ENCODE measurements around the gene ZFYVE28.

The ZFYVE28 gene

DNA sequence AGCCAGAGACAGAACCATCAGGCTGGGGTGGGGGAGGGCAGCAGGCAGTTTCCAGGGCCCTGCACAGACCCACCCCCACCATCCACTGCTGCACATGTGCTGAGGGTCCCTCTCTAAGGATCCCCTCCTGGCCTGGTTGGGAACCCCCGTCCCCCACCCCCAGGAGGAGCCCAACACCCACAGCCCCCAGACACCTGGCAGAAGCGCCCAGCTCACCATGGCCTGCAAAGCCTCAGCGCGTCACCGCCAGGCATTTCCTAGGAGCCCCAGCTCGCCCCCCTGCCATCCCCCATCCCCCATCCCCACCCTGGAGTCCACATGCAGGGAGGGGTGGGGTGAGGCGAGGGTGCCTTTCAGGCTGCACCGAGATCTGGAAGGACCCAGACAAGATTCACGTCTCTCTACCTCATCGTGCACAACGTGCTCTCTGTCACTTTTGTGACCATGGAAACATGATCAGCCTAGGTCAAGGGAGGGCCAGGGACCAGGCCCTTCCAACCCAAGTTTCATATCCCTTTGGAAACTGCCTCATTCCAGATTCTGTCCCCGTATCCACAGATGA, 165.8 kb downstream of the ZFYVE28 start:
- H3K4me3 ChIP-seq (ENCODE audit: low read depth, low read length) = no peak overlapping the region

DNA sequence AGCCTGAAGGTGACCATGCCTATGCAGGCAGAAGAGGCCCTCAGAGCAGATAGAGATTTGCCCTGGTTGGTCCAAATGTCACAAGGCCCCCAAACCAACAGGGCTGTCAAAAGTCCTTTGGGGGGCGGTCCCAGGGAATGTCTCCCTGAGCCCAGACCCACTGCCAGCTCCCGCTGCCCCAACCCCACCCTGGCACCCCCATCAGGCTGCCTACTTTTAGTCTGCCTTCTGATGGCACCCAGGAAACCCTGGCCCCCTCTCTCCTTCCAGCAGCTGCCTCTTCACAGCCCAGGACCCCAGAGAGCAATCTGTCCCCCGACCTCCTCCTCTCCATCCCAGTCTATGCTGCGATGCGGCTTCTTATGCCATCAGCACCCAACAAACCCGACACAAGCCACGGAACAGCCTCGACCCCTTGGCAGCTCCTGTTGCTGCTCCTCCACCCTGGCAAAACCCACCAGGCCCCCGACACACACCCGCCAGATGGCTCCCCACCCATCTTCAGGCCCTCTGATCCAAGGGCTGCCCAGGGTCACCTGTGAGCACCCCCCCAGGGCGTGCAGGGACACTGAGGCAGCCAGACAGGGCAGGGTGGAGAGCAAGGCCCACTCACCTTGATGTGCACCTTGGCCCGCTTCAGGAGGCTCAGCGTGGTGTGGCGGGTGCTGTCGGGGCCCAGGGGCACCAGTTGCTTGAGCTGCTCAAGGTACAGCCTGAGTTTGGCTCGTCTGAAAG, 166.5 kb downstream of the ZFYVE28 start:
- no peak overlapping the region for H3K4me3 ChIP-seq (ENCODE audit: low read depth, low read length)

DNA sequence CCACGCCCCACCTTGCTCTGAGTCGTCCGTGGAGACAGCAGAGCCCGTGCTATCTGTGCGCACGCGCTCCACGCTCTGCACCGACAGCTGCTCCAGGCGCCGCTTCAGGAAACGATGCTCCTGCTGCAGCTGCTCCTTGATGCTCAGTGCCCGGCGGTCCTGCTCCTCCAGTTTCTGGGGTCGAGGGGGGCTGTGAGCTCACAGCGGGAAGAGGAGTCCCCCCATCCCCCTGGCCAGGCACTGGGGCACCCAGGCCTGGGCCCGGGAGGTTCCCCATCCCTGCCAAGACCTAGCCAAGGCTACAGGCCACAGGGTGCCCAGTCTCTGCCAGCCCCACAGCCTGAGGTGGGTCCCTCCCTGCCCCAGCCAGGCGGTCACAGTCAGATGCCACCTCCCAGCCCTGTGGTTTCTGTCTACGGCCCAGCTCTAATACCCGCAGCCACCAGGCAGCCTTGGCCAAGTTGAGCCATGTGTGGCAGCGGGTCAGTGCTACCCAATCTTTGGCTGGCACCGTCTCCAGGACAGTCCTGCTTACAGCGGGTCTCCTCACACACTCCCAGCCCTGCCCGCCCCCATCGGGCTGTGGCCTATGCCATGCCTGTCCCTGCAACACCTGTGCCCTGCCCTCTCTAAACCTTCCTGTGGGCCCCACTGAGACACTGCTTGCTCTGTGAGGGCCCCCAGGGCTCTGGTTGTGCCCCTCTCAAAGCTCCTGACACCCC, 167.2 kb downstream of the ZFYVE28 start:
- no peak overlapping the region for H3K4me3 ChIP-seq (ENCODE audit: low read depth, low read length)

DNA sequence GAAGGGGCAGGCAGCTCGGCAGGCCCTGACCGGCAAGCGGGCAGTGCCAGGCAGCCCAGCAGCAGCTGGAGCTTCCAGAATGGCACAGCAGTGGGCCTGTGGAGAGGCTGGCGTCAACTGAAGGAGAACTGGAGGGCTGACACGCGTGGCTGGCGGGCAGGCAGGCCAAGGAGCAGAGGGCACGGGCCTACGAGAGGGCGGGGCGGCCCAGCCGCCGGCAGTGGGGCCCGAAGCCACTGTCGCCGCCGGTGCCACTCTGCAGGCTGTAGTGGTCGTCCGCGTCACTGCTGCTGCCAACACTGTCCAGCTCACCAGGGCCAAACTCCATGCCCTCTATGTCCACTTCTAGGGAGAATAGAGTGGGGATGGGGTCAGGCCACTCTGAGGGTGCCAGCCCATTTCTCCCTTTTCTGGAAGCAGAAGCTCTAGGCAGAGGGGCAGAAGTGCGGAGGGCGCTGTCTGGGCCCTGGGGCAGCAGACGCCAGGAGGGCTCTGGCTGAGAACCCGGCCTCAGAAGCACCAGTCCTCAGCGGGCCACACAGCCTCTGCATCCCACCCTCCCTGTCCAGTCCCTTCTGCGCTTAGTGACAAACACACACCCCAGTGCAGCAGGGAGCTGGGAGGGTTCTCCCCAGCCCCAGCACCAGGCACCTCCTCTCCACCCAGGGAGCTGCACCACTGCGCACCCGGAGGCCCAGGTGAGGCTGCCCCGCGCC, 167.9 kb downstream of the ZFYVE28 start:
- no peak overlapping the region for H3K4me3 ChIP-seq (ENCODE audit: low read depth, low read length)

DNA sequence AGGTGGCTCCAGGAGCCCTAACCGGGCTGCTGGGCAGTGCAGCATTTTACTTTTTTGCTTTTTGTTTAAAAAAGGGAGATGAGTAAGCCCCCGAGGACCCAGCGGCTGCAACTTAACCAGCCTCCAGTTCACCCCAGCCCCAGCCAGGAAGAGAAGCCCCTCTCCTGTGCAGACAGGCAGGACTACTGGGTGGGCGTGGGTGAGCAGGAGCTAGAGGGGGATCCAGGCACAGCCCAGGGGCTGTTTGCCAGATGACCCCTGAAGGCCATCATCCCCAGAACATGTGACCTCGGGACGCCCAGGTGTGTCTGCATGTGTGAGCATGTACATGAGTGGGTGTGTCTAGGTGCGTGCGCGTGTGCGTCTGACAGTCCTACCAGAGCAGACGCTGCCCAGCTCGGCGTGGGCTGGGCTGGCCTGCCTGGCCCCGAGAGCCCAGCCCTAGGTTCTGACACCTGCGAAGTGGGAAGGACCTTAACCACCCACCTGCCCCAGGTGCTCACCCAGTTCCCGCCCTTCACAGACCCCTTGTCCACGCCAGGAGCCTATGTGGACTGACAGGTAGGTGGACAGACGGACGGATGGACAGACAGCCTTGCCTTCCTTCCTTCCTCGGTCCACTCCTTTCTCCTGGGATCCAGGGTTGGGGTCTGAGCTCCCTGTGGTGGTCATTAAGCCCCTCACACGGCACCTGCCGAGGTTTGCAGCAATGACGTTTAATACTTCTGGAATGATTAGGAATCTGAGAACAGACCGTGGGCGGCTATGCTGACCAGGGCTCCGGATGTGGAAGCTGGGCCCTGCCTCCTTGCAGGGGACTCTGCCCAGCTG, 168.7 kb downstream of the ZFYVE28 start:
- no peak overlapping the region for H3K4me3 ChIP-seq (ENCODE audit: low read depth, low read length)

DNA sequence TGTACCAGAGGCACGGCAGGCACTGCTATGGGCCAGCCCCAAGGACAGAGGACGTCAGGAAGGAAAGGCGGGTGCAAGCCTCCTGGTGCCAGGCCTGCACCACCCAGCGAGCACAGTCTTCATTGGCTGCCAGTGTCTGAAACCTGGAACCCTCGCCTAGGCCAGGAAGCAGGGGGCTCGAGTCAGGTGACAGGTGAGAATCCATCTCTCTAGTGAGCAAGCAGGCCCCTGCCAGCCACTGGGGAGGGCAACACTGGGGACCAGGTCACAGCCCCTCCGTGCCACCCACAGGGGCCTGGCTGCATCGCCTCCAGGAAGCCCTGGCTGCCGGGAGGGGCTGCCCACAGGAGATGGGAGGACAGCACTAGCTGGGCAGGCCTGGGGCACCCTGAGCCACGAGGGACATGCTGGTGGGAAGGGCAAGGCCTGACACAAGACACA, 169.6 kb downstream of the ZFYVE28 start:
- H3K4me3 ChIP-seq (ENCODE audit: low read depth, low read length) = no peak overlapping the region

DNA sequence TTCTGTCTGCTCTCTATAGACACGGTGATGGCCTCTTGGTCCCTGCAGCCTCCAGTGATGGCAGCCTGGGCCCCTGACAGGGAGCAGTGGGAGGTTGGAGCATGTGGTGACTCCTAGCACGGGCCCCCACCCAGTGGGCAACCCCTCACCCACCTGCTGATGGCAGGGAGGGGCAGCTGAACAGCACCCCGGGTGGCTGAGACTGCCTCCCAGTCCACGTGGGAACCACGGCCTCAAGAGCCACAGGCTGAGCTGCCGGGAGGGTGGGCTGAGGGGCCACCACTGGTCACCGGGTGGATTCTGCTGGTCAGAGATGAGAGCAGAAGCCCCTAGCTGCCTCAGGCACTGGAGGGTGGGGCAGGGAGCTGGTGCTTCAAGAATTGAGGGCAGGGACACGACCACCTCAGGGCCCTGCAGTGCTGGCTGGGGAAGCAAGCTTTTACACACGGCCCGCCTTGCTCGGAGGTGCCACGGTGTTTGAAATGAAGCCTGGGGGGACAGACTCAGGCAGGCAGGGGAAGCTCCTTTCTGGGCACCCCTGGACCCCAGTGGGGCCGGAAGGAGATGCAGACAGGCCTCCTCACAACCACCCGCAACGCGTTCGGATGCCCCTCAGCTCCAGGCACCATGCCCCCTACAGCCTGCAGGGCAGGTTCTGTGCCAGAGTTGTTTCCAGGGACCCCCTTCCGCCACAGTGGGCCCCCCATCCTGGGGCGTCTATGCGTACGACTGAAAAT, 170.2 kb downstream of the ZFYVE28 start:
- no peak overlapping the region for H3K4me3 ChIP-seq (ENCODE audit: low read depth, low read length)

DNA sequence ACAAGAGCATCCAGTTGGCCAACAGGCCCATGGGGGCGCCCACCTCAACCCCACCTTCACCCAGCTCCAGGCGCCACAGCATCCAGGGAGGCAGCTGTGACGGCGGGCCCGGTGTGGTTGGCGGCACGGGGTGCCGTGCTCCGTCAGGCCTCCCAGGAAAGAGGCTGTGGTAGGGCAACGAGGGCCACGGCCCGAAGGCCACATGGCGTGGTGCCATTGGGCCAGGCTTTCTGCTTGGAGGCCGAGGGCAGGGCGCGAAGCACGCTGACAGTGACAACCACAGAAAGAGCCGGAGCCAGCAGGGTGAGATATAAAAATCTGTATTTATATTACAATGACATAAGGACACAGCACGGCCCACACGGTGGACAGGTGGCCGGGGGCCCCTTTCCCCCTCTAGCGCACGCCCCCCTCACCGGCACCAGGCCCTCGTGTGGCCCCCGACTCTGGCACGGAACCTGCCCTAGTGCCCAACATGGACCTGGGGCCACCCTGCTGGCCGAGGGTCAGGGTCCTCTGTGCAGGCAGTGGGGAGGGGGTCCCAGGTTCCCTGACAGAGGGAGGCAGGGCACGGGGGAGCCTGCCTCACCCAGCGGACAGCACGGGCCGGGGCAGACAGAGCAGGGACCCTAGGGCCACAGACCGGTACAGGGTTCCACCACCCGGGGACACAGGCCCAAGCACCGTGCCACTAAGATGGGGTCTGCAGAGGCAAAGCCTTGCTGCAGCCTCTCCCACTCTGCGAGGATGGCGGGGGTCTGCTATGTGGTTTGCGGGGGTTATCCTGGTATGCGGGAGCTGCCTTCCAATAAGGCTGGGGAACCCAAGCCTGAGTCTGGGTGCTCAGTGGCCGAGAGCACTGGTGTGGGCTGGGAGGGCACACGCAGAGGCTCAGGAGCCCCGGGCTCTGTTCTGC, 171.1 kb downstream of the ZFYVE28 start:
- H3K4me3 ChIP-seq (ENCODE audit: low read depth, low read length) = no peak overlapping the region

DNA sequence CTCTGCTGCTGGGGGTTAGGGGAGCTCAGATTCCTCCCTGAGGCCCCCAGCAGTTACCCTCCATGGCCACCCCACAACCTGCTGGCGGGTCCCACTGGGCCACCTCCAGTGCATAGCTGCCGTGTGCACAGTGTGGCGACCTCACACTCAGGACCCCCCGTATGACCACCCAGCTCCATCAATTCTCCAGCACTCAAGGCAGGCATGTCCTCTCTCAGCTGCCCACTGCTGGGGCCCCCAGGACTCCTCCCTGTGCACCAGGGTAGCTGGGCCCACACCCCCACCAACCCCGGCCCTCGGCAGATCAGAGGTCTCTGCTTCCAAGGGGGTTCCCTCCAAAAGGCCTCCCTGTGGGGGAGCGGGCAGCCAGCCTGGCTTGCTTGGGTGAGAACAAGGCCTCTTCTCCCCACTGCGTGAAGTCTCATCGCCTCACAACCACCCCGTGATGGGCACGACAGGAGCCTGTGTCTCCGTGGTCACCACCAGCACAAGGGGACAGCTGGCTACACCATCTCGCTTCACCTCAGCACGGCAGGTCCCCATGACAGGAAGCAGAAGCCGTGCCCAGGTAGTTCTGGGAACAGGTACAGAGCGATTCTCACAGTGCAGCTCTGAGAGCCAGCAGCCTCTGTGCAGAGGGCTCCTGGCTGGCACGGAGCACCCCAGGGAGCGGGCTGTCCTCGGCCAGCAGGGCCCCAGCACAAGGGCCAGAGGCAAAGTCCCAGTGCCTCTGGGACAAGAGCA, 171.9 kb downstream of the ZFYVE28 start:
- H3K4me3 ChIP-seq (ENCODE audit: low read depth, low read length) = no peak overlapping the region

DNA sequence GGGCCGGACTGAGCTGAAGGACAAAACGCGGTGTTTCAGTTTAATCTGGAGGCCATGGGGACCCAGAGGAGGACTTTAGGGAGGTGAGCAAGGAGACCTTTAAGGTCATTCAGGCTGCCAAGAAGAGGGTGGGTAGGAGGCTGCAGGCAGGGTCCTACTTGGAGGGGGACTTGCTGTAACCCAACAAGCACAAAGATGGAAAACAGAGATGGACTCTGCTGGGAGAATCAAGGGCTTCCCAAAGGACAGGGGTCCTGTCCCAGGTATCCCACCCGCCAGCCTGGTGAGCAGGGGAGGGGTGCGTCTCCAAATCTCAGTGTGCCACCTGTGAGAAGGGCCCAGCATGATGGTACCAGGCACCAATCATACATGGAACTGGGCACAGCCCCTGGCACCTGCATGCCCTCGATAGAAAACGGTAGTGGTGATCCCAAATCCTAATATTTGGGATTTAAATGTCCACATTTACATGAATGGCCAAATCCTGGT, 172.6 kb downstream of the ZFYVE28 start:
- H3K4me3 ChIP-seq (ENCODE audit: low read depth, low read length) = no peak overlapping the region

DNA sequence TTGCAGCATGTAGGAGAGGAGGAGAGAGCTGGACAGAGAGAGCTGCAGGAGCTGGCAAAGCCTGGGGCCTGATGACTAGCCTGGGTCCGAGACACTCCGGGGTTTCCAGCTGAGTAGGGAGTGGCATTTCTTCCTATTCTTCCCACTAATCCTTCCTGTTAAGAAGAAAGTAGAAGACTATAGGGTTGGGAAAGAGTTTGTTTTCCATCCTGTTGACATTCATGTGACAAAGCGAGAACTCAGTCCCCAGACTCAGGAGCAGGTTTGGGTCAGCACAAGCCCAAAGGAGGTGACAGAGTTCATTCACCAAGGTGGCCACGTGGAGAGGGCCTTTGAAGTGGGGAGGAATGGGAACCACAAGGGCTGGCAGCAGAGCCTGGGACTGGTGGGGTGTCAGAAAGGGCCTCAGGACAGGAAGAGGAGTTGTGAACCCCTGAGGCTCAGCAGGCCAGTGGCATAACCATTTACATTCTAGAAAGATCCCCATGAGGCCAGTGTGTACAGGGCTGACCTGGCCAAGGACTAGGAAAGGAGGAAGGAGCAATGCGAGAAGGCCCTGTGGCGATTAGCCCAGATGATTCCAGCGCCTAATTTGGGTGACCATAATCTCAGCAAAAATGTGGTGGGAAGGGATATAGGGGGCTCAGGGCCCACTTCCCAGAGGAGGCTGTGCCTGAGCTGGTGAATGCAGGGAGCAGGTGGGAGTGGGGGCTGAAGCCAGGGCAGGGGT, 173.2 kb downstream of the ZFYVE28 start:
- H3K4me3 ChIP-seq (ENCODE audit: low read depth, low read length) = no peak overlapping the region

DNA sequence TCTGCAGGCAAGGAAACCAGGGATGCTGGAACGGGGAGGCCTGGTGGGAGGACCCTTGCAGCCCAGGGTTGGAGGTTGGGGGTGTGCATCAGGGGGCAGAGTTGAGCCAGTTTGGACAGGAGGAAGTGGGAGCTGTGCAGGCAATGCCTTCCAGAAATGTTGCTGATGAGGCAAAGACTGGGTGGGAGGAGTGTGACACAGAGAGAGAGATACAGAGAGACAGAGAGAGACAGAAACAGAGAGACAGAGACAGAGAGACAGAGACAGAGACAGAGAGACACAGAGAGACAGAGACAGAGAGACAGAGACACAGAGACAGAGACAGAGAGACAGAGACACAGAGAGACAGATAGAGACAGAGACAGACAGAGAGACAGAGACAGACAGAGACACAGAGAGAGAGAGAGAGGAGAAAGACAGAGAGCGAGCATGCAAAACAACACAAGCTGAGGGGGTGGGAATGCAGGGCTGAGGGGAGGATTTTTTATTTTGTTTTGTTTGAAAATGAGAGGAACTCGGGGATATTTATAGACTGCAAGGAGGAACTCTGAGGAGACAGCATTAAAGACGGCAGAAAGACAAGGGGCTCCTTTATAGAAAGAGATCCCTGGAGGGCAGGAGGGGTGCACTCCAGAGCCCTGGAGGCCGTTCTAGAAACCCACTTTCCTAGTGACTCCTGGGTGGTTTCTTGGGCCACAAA, 174.6 kb downstream of the ZFYVE28 start:
- H3K4me3 ChIP-seq (ENCODE audit: low read depth, low read length) = no peak overlapping the region

DNA sequence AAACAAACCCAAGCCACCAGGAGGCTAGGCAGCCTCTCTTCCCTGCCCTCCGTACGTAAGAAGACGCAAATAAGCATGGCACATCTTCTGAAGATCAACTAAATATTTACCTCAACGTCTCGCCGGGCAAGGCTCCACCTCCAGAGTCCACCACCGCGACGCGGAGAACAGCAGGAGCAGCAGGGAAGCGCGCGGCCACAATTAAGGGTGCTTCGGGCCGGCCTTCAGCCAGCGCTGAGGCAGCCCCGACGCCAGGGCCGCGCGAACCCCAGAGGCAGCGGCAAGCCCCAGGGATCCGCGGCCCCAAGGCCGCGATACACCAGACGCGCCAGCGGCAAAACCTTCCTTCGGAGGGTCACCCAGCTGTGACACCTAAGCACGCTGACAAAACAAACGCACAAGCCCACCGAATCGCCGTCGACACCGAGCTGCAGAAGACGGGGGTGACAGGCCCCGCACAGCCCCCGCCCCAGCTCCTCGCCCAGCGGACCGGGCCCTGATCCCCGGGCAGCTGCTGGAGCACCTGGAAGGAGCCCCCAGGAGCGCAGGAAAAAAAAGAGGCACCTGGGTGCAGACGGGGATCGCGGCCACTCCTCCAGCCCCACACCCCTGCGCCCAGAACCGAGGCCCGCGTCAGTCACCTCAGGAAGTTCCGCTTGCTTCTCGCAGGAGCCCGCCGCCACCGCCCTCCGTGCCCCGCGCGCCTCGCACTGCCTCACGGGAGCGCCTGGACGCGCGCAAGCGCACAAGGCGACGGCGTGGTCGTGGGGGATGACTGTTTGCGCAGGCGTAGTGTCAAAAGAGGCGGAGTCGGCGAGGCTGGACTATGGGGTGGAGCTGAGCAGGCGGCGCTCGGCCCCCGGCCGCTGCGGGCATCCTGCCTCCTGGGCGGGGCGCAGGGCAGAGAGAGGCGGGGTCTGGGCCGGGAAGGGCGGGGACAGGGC, 176.8 kb downstream of the ZFYVE28 start, which contains the start of the genes HAUS3 and POLN:
Gene HAUS3, minus strand, starts transcription at position 712 of the 944 bp plus-strand sequence. CDS start 1,175 bp downstream, outside the sequence.
Gene POLN, minus strand, starts transcription at position 712 of the 944 bp plus-strand sequence. CDS start 12,890 bp downstream, outside the sequence.
- peak within 1 kb of the TSS; percentile 62 for H3K4me3 ChIP-seq (ENCODE audit: low read depth, low read length)

DNA sequence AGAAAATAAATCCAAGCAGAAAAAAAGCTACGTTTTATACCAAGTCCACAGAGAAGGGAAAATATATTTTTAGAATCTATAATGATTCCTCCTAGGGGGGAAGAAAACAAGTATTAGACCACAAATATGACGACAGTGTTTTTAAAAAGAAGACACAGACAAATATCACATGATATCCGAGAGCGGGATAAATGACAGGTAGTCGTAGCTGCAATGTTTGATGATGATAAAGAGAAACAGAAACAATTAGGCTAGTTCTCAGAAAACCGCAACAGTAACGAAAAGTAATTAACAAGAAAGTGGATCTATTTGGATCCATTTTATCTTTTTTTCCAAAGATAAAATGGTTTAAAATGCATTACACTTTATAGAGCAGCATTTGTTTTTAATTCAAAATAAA, 177.4 kb downstream of the ZFYVE28 start:
- peak overlapping the region; percentile 62 for H3K4me3 ChIP-seq (ENCODE audit: low read depth, low read length)

DNA sequence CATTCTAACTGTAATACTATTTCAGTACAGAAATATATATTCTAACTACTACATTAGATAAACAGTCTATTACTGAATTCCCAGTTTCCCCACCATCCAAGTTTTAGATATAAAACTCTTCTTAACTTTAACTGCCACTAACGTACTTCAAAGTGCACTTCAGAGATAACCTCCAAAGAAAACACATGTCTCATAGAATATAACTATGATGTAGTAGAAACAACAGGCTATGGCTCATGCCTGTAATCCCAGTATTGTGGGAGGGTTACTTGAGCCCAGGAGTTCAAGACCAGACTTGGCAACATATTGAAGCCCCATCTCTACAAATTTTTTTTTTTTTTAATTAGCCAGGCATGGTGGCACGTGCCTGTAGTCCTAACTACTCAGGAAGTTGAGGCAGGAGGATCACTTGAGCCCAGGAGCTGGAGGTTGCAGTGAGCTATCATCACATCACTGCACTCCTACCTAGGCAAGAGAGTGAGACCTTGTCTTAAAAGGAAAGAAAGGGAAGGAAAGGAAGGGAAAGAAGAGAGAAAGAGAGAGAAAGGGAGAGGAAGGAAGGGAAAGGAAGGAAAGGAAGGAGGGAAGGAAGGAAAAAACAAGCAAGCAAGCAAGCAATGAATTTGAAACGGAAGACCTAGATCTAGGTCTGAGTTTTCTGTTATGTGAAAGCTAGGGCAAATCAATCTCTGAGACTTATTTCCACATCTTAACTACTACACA, 181.3 kb downstream of the ZFYVE28 start:
- no peak overlapping the region for H3K4me3 ChIP-seq (ENCODE audit: low read depth, low read length)
